Posterior cingulate gyrus (tissue), 11 donors: ENCODE results near the gene CLPTM1L.
"Not testable (repeated sequence)": the region's sequence is repeated elsewhere in the genome, so short reads cannot be mapped to it uniquely, and the experiment has no call there.

Experiments used
- DNase-seq, 10 donors: peaks; one replicate each; pipeline versions ENCODE4 v3.0.0 to v3.0.0-alpha.2; 2020 to 2021; ENCODE audit warnings: mixed read lengths in 3 of 10
- intact Hi-C: fragments of 100-400 bp; cut with DNase I; formaldehyde crosslinking; loops from one replicate; pipeline ENCODE4 v1.15.1; 2023

Gene CLPTM1L

GRCh38 chr5:1343931-1344901 is 683 bp downstream of the CLPTM1L start:
- intact Hi-C loops: no loop called here
- DNase-seq: peak in 4 of 10 donors; percentile 27 to 88 (median 80)

- intact Hi-C loops: no loop called here
- DNase-seq: peak in 3 of 10 donors; percentile 6 to 50 (median 47)
These were observed 1.6 kb downstream of the CLPTM1L start for GRCh38 chr5:1343315-1343751.

- DNase-seq: peak in 3 of 10 donors; percentile 9 to 43 (median 28)
- intact Hi-C loops: not testable (repeated sequence)
These were observed 2.2 kb downstream of the CLPTM1L start for GRCh38 chr5:1342711-1343110.

GRCh38 chr5:1342268-1342667 is 2.6 kb downstream of the CLPTM1L start:
- intact Hi-C loops: no loop called here
- peak in 3 of 10 donors; percentile 13 to 35 (median 24) for DNase-seq

- intact Hi-C loops: no loop called here
- peak in 3 of 10 donors; percentile 9 to 40 (median 39) for DNase-seq
These were observed 3.0 kb downstream of the CLPTM1L start for GRCh38 chr5:1341863-1342262.

GRCh38 chr5:1339818-1340210 is 5.1 kb downstream of the CLPTM1L start:
- peak in 3 of 10 donors; percentile 14 to 67 (median 54) for DNase-seq
- intact Hi-C loops: not testable (repeated sequence)

GRCh38 chr5:1339139-1339817 is 5.6 kb downstream of the CLPTM1L start:
- peak in 3 of 10 donors; percentile 15 to 31 (median 22) for DNase-seq
- intact Hi-C loops: not testable (repeated sequence)

GRCh38 chr5:1338506-1339070 is 6.3 kb downstream of the CLPTM1L start:
- DNase-seq: peak in 3 of 10 donors; percentile 19 to 66 (median 43)
- intact Hi-C loops: no loop called here

GRCh38 chr5:1338196-1338490 is 6.8 kb downstream of the CLPTM1L start:
- DNase-seq: peak in 2 of 10 donors; percentile 21 to 51
- intact Hi-C loops: no loop called here

- intact Hi-C loops: no loop called here
- peak in 3 of 10 donors; percentile 11 to 63 (median 61) for DNase-seq
These were observed 7.3 kb downstream of the CLPTM1L start for GRCh38 chr5:1337489-1338195.

- intact Hi-C loops: no loop called here
- peak in 3 of 10 donors; percentile 16 to 40 (median 38) for DNase-seq
These were observed 8.0 kb downstream of the CLPTM1L start for GRCh38 chr5:1336749-1337488.

- peak in 2 of 10 donors; percentile 18 to 50 for DNase-seq
- intact Hi-C loops: no loop called here
These were observed 8.8 kb downstream of the CLPTM1L start for GRCh38 chr5:1336106-1336561.

GRCh38 chr5:1335540-1336095 is 9.3 kb downstream of the CLPTM1L start:
- peak in 3 of 10 donors; percentile 21 to 77 (median 33) for DNase-seq

GRCh38 chr5:1334831-1335539 is 9.9 kb downstream of the CLPTM1L start:
- DNase-seq: peak in 3 of 10 donors; percentile 19 to 67 (median 42)
- intact Hi-C loops: no loop called here

More at GRCh38 chr5:1335540-1336095, 9.3 kb downstream of the CLPTM1L start:
- intact Hi-C loops: no loop called here

- peak in 2 of 10 donors; percentile 49 to 67 for DNase-seq
- intact Hi-C loops: no loop called here
These were observed 10.9 kb downstream of the CLPTM1L start for GRCh38 chr5:1333986-1334385.

- intact Hi-C loops: not testable (repeated sequence)
These were observed 11.6 kb downstream of the CLPTM1L start for GRCh38 chr5:1333286-1333685.

GRCh38 chr5:1332461-1333001 is 12.4 kb downstream of the CLPTM1L start:
- intact Hi-C loops: no loop called here
- DNase-seq: peak in 2 of 10 donors; percentile 25 to 67

More at GRCh38 chr5:1333286-1333685, 11.6 kb downstream of the CLPTM1L start:
- peak in 1 of 10 donors; percentile 4 for DNase-seq

- peak in 3 of 10 donors; percentile 42 to 65 (median 54) for DNase-seq
- intact Hi-C loops: no loop called here
These were observed 13.0 kb downstream of the CLPTM1L start for GRCh38 chr5:1331861-1332405.
